GM10248 (cell line): ENCODE data around the gene APBA1.

Experiments
- CTCF ChIA-PET: fragments of 300-600 bp; sonication (Branson Sonifier 250); formaldehyde crosslinking; extraction: SDS; loops from one replicate; lab custom pipeline; 2021; ENCODE audit warnings: antibody characterized with exemption; lab: Yijun Ruan, JAX
- POLR2A ChIA-PET: fragments of 350-650 bp; sonication (Branson Sonifier 250); formaldehyde crosslinking; extraction: SDS; loops from one replicate; lab custom pipeline; 2020; ENCODE audit warnings: antibody characterized with exemption; lab: Yijun Ruan, JAX
- DNase-seq: peaks from one replicate; pipeline ENCODE4 v3.0.0; 2012; ENCODE audit errors: extremely low spot score
- TF ChIP-seq, protein P1 (sequence below): IDR thresholded peaks from 2 replicates; pipeline ENCODE4 v1.5.1; 2012; ENCODE audit warnings: mild to moderate bottlenecking, low read depth; ENCODE audit errors: extremely low read depth, missing control alignments, control extremely low read depth

APBA1 gene

GRCh38 chr9:69519470-69520240 lies 152.5 kb downstream of the APBA1 start:
- POLR2A ChIA-PET: no interaction called here
- TF ChIP-seq, protein P1, sequence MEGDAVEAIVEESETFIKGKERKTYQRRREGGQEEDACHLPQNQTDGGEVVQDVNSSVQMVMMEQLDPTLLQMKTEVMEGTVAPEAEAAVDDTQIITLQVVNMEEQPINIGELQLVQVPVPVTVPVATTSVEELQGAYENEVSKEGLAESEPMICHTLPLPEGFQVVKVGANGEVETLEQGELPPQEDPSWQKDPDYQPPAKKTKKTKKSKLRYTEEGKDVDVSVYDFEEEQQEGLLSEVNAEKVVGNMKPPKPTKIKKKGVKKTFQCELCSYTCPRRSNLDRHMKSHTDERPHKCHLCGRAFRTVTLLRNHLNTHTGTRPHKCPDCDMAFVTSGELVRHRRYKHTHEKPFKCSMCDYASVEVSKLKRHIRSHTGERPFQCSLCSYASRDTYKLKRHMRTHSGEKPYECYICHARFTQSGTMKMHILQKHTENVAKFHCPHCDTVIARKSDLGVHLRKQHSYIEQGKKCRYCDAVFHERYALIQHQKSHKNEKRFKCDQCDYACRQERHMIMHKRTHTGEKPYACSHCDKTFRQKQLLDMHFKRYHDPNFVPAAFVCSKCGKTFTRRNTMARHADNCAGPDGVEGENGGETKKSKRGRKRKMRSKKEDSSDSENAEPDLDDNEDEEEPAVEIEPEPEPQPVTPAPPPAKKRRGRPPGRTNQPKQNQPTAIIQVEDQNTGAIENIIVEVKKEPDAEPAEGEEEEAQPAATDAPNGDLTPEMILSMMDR: no peak
- CTCF ChIA-PET: interaction anchor here (1.0 kb wide), 1 partner anchor 12 kb away, joined by 3 read pairs; no protein-coding TSS in a partner anchor
- DNase-seq: no peak

GRCh38 chr9:69516353-69517322 lies 155.5 kb downstream of the APBA1 start:
- TF ChIP-seq, protein P1: no peak
- ChIA-PET CTCF (no interaction called here), POLR2A (no interaction called here)
- no peak for DNase-seq

GRCh38 chr9:69515810-69516209 lies 156.4 kb downstream of the APBA1 start:
- CTCF ChIA-PET: no interaction called here
- no peak for DNase-seq
- POLR2A ChIA-PET: no interaction called here
- TF ChIP-seq, protein P1: no peak

GRCh38 chr9:69513141-69513820 lies 158.9 kb downstream of the APBA1 start:
- TF ChIP-seq, protein P1: no peak
- CTCF ChIA-PET: interaction anchor here (1.0 kb wide), 1 partner anchor 18 kb away, joined by 3 read pairs; no protein-coding TSS in a partner anchor
- no peak for DNase-seq
- POLR2A ChIA-PET: no interaction called here

GRCh38 chr9:69504058-69504457 lies 168.1 kb downstream of the APBA1 start:
- CTCF ChIA-PET: no interaction called here

More at GRCh38 chr9:69504058-69504457, 168.1 kb downstream of the APBA1 start:
- no peak for DNase-seq
- TF ChIP-seq, protein P1: no peak
- POLR2A ChIA-PET: no interaction called here
